ENCODE data around the gene PIK3CA.
A peak's percentile ranks its signal among the peaks of the same experiment; 100 is the strongest.
"Not testable (repeated sequence)": the region's sequence is repeated elsewhere in the genome, so short reads cannot be mapped to it uniquely, and the experiment has no call there.

PIK3CA gene

GRCh38 chr3:179215550-179215949 is 67.4 kb downstream of the PIK3CA start:
- not testable (repeated sequence) for DNase-seq

GRCh38 chr3:179218213-179218612 is 70.1 kb downstream of the PIK3CA start:
- DNase-seq: not testable (repeated sequence)

- no peak for DNase-seq
These were observed 75.4 kb downstream of the PIK3CA start for GRCh38 chr3:179223548-179223947.

- no peak for DNase-seq
These were observed 76.4 kb downstream of the PIK3CA start for GRCh38 chr3:179224584-179224983.

- peak; percentile 59 for DNase-seq
These were observed 79.2 kb downstream of the PIK3CA start for GRCh38 chr3:179227349-179227748.

GRCh38 chr3:179229177-179229576 is 81.0 kb downstream of the PIK3CA start:
- DNase-seq: no peak

- no peak for DNase-seq
These were observed 84.9 kb downstream of the PIK3CA start for GRCh38 chr3:179233043-179233442.

GRCh38 chr3:179234199-179234598 is 86.0 kb downstream of the PIK3CA start:
- no peak for DNase-seq

GRCh38 chr3:179236669-179237301 is 88.6 kb downstream of the PIK3CA start:
- no peak for DNase-seq

- not testable (repeated sequence) for DNase-seq
These were observed 92.1 kb downstream of the PIK3CA start for GRCh38 chr3:179240299-179240698.

- not testable (repeated sequence) for DNase-seq
These were observed 94.7 kb downstream of the PIK3CA start for GRCh38 chr3:179242859-179243258.

- no peak for DNase-seq
These were observed 96.7 kb downstream of the PIK3CA start for GRCh38 chr3:179244878-179245277.

- no peak for DNase-seq
These were observed 99.3 kb downstream of the PIK3CA start for GRCh38 chr3:179247289-179248015.

- no peak for DNase-seq
These were observed 102.8 kb downstream of the PIK3CA start, which contains the start of gene KCNMB3 for GRCh38 chr3:179250803-179251476. TSS of gene KCNMB3 (minus strand) at chr3:179251114. CDS start at chr3:179250990, 124 bp downstream.

GRCh38 chr3:179256813-179257212 is 108.7 kb downstream of the PIK3CA start:
- no peak for DNase-seq

GRCh38 chr3:179257742-179258141 is 109.6 kb downstream of the PIK3CA start:
- DNase-seq: not testable (repeated sequence)

- DNase-seq: peak; percentile 27
These were observed 110.7 kb downstream of the PIK3CA start for GRCh38 chr3:179258820-179259219.

- DNase-seq: peak; percentile 5
These were observed 112.0 kb downstream of the PIK3CA start for GRCh38 chr3:179259959-179260756.

GRCh38 chr3:179260949-179261765 is 113.0 kb downstream of the PIK3CA start:
- peak; percentile 86 for DNase-seq

GRCh38 chr3:179263134-179263533 is 115.0 kb downstream of the PIK3CA start:
- no peak for DNase-seq

GRCh38 chr3:179264449-179264848 is 116.3 kb downstream of the PIK3CA start:
- no peak for DNase-seq

GRCh38 chr3:179265092-179265491 is 116.9 kb downstream of the PIK3CA start:
- no peak for DNase-seq

All from DMS53 (cell line).